SU-DHL-6 (cell line): ENCODE data around the gene MTF1.

Source experiments
- CTCF ChIP-seq: fragments of 200-600 bp; sonication (generic); IDR thresholded peaks from one replicate; pipeline ENCODE4 v1.5.1; 2017; ENCODE audit warnings: antibody characterized with exemption, mild to moderate bottlenecking, low read length, moderate library complexity; ENCODE audit not compliant: insufficient read depth, poor library complexity, severe bottlenecking
- EZH2phosphoT487 ChIP-seq: fragments of 200-600 bp; sonication (generic), shearing (Covaris generic); conservative IDR thresholded peaks from 2 replicates; pipeline ENCODE4 v1.6.1; 2018; ENCODE audit warnings: mild to moderate bottlenecking, antibody characterized with exemption, low read length, moderate library complexity, mixed read lengths

- TF ChIP-seq CTCF (peak; percentile 71), EZH2phosphoT487 (no peak)
Observed at GRCh38 chr1:37890378-37891014, 31.1 kb upstream of the MTF1 start.
